ENCODE data around the gene COPZ2.

The COPZ2 gene

GRCh38 chr17:47999582-47999981 lies 38.0 kb downstream of the COPZ2 start:
- no peak for DNase-seq (ENCODE audit: low read depth)
- TF ChIP-seq CTCF (IDR thresholded peaks at IDR 0.05; ENCODE audit: insufficient read depth, low read depth, low read length, missing control alignments) = no peak
- no peak overlapping the region for H3K4me3 ChIP-seq (ENCODE audit: low read depth, low read length)

DNA sequence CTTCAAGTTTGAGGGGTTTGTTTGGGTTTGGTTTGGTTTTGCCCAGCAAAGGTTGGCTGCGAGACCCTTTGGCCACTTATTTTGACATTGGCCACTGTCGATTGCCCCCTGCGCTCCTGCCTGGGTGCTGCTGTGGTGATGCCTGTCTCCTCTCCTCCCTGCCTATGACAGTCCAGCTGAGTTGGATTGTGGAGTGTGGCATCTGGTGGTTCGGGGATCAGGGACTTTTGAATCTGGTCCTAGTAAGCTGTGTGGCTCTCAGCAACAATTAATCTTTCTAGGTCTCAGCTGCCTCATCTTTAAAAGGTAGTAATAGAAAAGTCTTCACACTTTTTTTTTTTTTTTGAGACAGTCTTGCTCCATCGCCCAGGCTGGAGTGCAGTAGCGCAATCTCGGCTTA lies 39.6 kb downstream of the COPZ2 start:
- no peak for TF ChIP-seq CTCF (IDR thresholded peaks at IDR 0.05; ENCODE audit: insufficient read depth, low read depth, low read length, missing control alignments)
- no peak overlapping the region for H3K4me3 ChIP-seq (ENCODE audit: low read depth, low read length)
- DNase-seq (ENCODE audit: low read depth) = no peak

DNA sequence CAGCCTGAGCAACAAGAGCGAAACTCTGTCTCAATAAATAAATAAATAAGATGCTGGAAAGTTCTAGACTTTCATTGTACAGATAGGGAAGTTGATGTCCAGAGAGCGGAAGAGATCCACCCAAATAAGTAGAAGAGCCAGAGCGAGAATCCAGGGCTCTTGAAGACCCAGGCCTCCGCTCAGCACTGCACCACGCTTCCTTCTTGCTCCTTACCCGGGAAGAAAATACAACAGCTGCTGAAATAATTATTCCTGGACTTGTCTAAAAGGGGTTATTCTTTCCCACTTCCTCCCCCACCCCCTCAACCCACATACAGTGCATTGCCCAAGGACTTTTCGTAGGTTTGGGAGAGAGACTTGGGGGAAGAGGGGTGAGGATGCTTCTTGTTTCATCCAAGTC lies 40.0 kb downstream of the COPZ2 start:
- no peak overlapping the region for H3K4me3 ChIP-seq (ENCODE audit: low read depth, low read length)
- no peak for TF ChIP-seq CTCF (IDR thresholded peaks at IDR 0.05; ENCODE audit: insufficient read depth, low read depth, low read length, missing control alignments)
- DNase-seq (ENCODE audit: low read depth) = no peak

DNA sequence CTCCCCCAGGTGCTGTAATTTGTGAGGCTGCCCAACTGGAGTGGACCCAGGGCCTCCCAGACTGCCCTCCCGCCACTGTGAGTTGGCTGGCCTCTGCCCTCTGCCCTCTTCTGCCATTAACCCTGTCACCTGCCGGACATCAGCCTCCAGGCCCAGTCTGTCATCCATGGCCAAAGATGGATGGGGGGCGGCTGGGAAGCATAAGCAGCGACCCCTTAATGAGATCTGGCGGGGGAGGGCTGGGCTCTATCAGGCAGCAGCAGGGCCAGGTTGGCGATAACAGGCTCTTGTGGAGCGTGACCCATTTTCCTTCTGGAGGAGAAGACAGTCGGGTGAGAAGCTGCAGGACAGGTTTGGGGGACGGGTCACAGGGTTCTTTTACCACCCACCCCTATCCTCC lies 41.4 kb downstream of the COPZ2 start:
- no peak for TF ChIP-seq CTCF (IDR thresholded peaks at IDR 0.05; ENCODE audit: insufficient read depth, low read depth, low read length, missing control alignments)
- no peak for DNase-seq (ENCODE audit: low read depth)
- H3K4me3 ChIP-seq (ENCODE audit: low read depth, low read length) = no peak overlapping the region

DNA sequence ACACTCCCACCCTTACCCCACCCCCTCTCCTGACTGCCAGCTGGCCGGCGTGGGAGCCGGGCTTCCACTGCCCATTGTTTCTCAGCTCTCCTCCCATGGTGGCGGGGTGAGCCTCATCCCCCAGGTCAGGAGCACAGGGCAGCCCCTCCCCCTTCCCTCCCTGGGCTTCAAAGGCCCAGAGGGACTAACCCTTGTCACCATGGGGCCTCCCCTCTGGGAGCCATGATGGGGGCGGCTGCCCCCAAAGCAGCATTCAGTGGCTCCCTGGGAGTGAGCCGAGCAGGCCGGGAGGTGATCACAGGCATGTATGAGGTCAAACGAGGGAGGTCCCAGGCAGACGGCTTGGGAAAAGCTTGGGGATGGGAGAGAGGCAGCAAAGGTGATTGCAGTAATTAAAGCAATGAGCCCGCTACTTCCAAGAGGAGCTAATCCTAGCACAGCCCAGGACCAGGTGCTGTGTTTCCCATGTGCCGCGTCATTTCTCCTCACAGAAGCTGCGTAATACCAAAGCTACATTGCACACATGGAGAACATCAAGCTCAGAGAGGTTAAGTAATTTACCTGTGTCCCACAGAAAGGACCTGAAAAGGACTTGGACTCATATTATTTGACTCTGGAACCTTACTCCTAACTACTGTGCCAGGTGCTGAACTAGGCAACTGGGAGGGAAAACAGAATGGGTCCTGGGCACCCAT lies 42.2 kb downstream of the COPZ2 start:
- H3K4me3 ChIP-seq (ENCODE audit: low read depth, low read length) = no peak overlapping the region
- no peak for DNase-seq (ENCODE audit: low read depth)
- no peak for TF ChIP-seq CTCF (IDR thresholded peaks at IDR 0.05; ENCODE audit: insufficient read depth, low read depth, low read length, missing control alignments)

GRCh38 chr17:47994724-47995123 lies 42.9 kb downstream of the COPZ2 start:
- no peak for TF ChIP-seq CTCF (IDR thresholded peaks at IDR 0.05; ENCODE audit: insufficient read depth, low read depth, low read length, missing control alignments)
- H3K4me3 ChIP-seq (ENCODE audit: low read depth, low read length) = no peak overlapping the region
- no peak for DNase-seq (ENCODE audit: low read depth)

GRCh38 chr17:47993964-47994363 lies 43.6 kb downstream of the COPZ2 start:
- TF ChIP-seq CTCF (IDR thresholded peaks at IDR 0.05; ENCODE audit: insufficient read depth, low read depth, low read length, missing control alignments) = no peak
- H3K4me3 ChIP-seq (ENCODE audit: low read depth, low read length) = no peak overlapping the region
- DNase-seq (ENCODE audit: low read depth) = no peak
